Measurements from ENCODE around the gene CCDC169.

DNA sequence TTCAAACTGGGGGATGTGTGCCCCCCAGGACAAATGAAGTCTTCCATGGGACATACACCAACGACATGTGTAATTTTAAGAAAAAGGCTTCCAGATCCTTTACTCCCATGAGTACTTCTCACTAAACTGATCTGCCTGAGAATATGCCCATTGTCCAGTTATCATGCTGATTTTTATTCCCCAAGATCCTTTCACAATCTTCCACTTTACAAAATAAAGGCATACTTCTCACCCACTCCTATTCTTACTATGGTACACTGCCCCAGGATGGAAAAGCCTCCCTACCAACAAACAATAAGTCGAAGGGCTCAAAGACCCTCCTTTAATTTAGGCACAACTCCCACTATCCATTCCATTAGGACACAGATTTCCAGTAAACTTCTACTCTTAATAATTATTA is 45.1 kb upstream of the CCDC169 start:
- TF ChIP-seq, protein P1, sequence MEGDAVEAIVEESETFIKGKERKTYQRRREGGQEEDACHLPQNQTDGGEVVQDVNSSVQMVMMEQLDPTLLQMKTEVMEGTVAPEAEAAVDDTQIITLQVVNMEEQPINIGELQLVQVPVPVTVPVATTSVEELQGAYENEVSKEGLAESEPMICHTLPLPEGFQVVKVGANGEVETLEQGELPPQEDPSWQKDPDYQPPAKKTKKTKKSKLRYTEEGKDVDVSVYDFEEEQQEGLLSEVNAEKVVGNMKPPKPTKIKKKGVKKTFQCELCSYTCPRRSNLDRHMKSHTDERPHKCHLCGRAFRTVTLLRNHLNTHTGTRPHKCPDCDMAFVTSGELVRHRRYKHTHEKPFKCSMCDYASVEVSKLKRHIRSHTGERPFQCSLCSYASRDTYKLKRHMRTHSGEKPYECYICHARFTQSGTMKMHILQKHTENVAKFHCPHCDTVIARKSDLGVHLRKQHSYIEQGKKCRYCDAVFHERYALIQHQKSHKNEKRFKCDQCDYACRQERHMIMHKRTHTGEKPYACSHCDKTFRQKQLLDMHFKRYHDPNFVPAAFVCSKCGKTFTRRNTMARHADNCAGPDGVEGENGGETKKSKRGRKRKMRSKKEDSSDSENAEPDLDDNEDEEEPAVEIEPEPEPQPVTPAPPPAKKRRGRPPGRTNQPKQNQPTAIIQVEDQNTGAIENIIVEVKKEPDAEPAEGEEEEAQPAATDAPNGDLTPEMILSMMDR (IDR thresholded peaks at IDR 0.05; ENCODE audit: low read depth, low read length): no peak
- no peak for TF ChIP-seq EZH2phosphoT487 (IDR thresholded peaks at IDR 0.05; ENCODE audit: low read depth)

All from OCI-LY3 (cell line).